ENCODE results near the gene COQ3.

COQ3 gene

GRCh38 chr6:99364026-99364425 lies 30.0 kb downstream of the COQ3 start:
- Histone ChIP-seq H3K27me3 (ENCODE audit: low read depth, low read length) (no peaks in the 10 kb centered on the region), H3K4me1 (ENCODE audit: low read length) (peaks cover 8% of the 10 kb centered on the region), H3K4me3 (ENCODE audit: low read length) (no peak overlapping the region), H4K20me1 (ENCODE audit: insufficient read depth, low read length) (no peaks in the 10 kb centered on the region), H2AFZ (ENCODE audit: low read depth, low read length) (no peak overlapping the region), H3K4me2 (ENCODE audit: low read length) (peak overlapping the region; percentile 30), H3K36me3 (replicated peaks; ENCODE audit: low read depth, low read length) (no peaks in the 10 kb centered on the region), H3K9me3 (ENCODE audit: insufficient read depth, low read length) (no peaks in the 10 kb centered on the region), H3K9ac (ENCODE audit: low read length) (no peak overlapping the region), H3K79me2 (ENCODE audit: low read length) (no peaks in the 10 kb centered on the region), H3K27ac (ENCODE audit: low read length) (no peak overlapping the region)
- TF ChIP-seq CTCF (IDR thresholded peaks at IDR 0.05; ENCODE audit: low read depth, low read length) (no peak), EZH2phosphoT487 (IDR thresholded peaks at IDR 0.05; ENCODE audit: low read depth) (no peak)

GRCh38 chr6:99362678-99363268 lies 31.2 kb downstream of the COQ3 start:
- H3K9me3 ChIP-seq (ENCODE audit: insufficient read depth, low read length), result no peaks in the 10 kb centered on the region
- TF ChIP-seq CTCF (IDR thresholded peaks at IDR 0.05; ENCODE audit: low read depth, low read length) (no peak), EZH2phosphoT487 (IDR thresholded peaks at IDR 0.05; ENCODE audit: low read depth) (no peak)

GRCh38 chr6:99359800-99360199 lies 34.2 kb downstream of the COQ3 start:
- H3K27ac ChIP-seq (ENCODE audit: low read length), result no peak overlapping the region
- H3K9me3 ChIP-seq (ENCODE audit: insufficient read depth, low read length), result no peaks in the 10 kb centered on the region
- H2AFZ ChIP-seq (ENCODE audit: low read depth, low read length), result no peak overlapping the region

More at GRCh38 chr6:99362678-99363268, 31.2 kb downstream of the COQ3 start:
- no peaks in the 10 kb centered on the region for H4K20me1 ChIP-seq (ENCODE audit: insufficient read depth, low read length)
- no peaks in the 10 kb centered on the region for H3K79me2 ChIP-seq (ENCODE audit: low read length)
- peaks cover 8% of the 10 kb centered on the region for H3K4me1 ChIP-seq (ENCODE audit: low read length)
- no peak overlapping the region for H3K27ac ChIP-seq (ENCODE audit: low read length)
- no peaks in the 10 kb centered on the region for H3K36me3 ChIP-seq (replicated peaks; ENCODE audit: low read depth, low read length)
- no peak overlapping the region for H2AFZ ChIP-seq (ENCODE audit: low read depth, low read length)
- no peaks in the 10 kb centered on the region for H3K27me3 ChIP-seq (ENCODE audit: low read depth, low read length)
- H3K9ac ChIP-seq (ENCODE audit: low read length), result no peak overlapping the region
- H3K4me3 ChIP-seq (ENCODE audit: low read length), result no peak overlapping the region
- H3K4me2 ChIP-seq (ENCODE audit: low read length), result no peak overlapping the region

GRCh38 chr6:99356641-99357040 lies 37.4 kb downstream of the COQ3 start:
- peaks cover 5% of the 10 kb centered on the region; the same call in 1 of the 2 replicates for H3K27me3 ChIP-seq (ENCODE audit: low read depth, low read length)
- no peak overlapping the region for H2AFZ ChIP-seq (ENCODE audit: low read depth, low read length)
- no peaks in the 10 kb centered on the region for H3K79me2 ChIP-seq (ENCODE audit: low read length)
- no peak overlapping the region for H3K27ac ChIP-seq (ENCODE audit: low read length)
- no peak overlapping the region for H3K4me2 ChIP-seq (ENCODE audit: low read length)
- TF ChIP-seq CTCF (IDR thresholded peaks at IDR 0.05; ENCODE audit: low read depth, low read length) (no peak), EZH2phosphoT487 (IDR thresholded peaks at IDR 0.05; ENCODE audit: low read depth) (no peak)
- no peaks in the 10 kb centered on the region for H3K4me1 ChIP-seq (ENCODE audit: low read length)
- no peak overlapping the region for H3K4me3 ChIP-seq (ENCODE audit: low read length)
- H3K9ac ChIP-seq (ENCODE audit: low read length), result no peak overlapping the region
- H4K20me1 ChIP-seq (ENCODE audit: insufficient read depth, low read length), result no peaks in the 10 kb centered on the region
- no peaks in the 10 kb centered on the region for H3K9me3 ChIP-seq (ENCODE audit: insufficient read depth, low read length)
- H3K36me3 ChIP-seq (replicated peaks; ENCODE audit: low read depth, low read length), result no peaks in the 10 kb centered on the region

More at GRCh38 chr6:99359800-99360199, 34.2 kb downstream of the COQ3 start:
- Histone ChIP-seq H4K20me1 (ENCODE audit: insufficient read depth, low read length) (no peaks in the 10 kb centered on the region), H3K36me3 (replicated peaks; ENCODE audit: low read depth, low read length) (no peaks in the 10 kb centered on the region), H3K27me3 (ENCODE audit: low read depth, low read length) (peaks cover 5% of the 10 kb centered on the region; the same call in 1 of the 2 replicates), H3K4me1 (ENCODE audit: low read length) (peaks cover 8% of the 10 kb centered on the region), H3K4me3 (ENCODE audit: low read length) (no peak overlapping the region), H3K9ac (ENCODE audit: low read length) (no peak overlapping the region), H3K4me2 (ENCODE audit: low read length) (no peak overlapping the region), H3K79me2 (ENCODE audit: low read length) (no peaks in the 10 kb centered on the region)
- no peak for TF ChIP-seq CTCF (IDR thresholded peaks at IDR 0.05; ENCODE audit: low read depth, low read length)
- TF ChIP-seq EZH2phosphoT487 (IDR thresholded peaks at IDR 0.05; ENCODE audit: low read depth), result no peak
